ENCODE results near the gene PAPOLG.

GRCh38 chr2:60825666-60826065, 69.6 kb downstream of the PAPOLG start:
- TF ChIP-seq POLR2AphosphoS5 (IDR thresholded peaks at IDR 0.05; ENCODE audit: low read depth, low read length) (no peak), TAF1 (IDR thresholded peaks at IDR 0.05; ENCODE audit: borderline replicate concordance, insufficient read depth, low read length) (no peak), REST (IDR thresholded peaks at IDR 0.05; ENCODE audit: insufficient read depth in 1 of 2, low read depth in 2 of 2, low read length in 2 of 2) (no peak), FOXP2 (optimal IDR thresholded peaks at IDR 0.05; ENCODE audit: borderline replicate concordance, extremely low read depth, extremely low read length, insufficient read depth) (no peak)
